ENCODE measurements around the gene IBSP.

Gene IBSP

DNA sequence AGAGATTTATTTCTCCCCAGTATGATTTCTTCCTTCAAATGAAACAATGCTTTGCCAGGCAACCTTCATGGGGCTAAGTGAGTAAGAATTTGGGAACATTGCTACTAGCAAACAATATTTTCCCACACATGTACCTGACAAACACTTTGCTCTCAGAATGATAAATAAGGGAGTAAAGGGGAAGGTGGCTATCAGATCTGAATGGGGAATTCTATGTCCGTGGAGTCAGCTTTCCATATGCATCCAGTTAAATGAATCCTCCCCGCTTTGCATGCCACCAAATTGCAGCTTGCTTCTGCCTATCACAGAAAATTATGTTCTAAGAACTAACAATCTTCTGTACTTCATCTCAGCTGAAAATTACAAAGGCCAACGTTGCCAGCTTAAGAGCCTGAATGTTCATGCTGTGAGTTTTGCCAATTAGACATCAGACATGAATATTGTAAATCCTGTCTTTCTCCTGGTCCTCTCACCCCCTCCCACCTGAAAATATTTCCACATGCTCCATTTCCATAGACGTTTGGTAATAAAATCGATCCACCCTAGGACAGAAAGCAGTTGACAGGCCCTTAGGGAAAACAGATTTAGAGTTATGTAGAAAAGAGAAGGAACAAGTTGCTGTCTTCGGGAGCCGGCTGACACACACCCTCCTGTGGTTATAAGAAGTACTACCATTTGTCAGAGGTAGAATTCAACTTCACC lies 39.7 kb downstream of the IBSP start:
- peak; percentile 38 for DNase-seq

- DNase-seq, result no peak
Measured at GRCh38 chr4:87839592-87839946, 40.2 kb downstream of the IBSP start.

DNA sequence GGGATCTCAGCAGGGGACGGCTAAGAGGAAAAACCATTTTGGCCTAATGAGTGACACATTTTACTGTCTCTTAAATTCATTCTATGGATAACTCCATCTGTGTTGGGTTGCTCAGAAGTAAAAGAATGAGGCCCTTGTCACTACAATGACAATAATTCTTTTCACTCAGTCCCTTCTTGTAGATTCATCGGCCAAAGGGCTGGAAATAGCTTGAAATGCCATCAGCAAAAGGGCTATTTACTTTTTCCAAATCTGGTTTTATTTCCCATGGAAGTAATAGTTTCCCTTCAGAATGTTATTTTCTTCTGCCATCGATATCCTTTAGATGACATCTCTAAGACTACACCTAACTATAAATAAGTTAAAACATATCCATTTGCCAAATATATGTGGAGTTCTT lies 40.8 kb downstream of the IBSP start:
- DNase-seq, result no peak

DNA sequence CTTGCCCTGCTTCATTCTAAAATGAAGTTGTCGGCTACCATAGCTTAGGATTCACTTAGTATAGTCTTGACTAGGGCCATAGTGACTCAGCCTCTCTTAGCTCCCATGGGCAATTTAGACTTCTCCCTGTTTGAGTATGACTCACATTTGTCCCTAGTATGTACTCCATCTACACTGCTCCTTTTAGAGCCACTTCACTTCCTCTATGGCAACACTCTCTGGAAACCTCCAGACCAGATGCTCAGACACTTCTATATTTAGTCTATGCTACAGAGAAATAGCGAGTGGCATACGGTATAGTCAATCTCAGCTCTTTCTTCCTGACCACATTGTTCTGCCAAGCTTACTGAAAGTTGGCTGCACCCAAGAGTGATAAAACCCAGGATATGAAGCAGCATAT lies 44.6 kb downstream of the IBSP start:
- peak; percentile 93 for DNase-seq

DNA sequence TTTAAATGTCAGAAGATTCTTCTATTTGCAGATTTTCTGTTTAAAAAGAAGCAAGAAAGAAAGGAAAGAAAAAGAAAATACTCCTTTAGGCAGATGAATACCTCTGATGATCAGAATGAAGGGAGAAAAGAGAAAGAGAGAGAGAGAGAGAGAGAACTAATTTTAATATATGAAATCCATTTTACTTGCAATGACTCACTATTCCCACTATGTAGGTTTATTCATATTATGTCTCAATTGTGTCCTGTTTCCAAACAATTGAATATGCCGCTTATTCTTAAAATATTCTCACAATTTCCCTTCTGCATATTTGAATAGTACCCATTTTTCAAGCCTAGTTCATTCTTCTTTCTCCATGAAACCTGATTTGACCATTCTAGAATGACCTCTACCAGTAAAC lies 45.1 kb downstream of the IBSP start:
- DNase-seq, result peak; percentile 22

- DNase-seq, result no peak
Measured at GRCh38 chr4:87846226-87846625, 46.9 kb downstream of the IBSP start.

GRCh38 chr4:87848622-87849351 lies 49.4 kb downstream of the IBSP start:
- peak; percentile 59 for DNase-seq

- peak; percentile 6 for DNase-seq
Measured at GRCh38 chr4:87849612-87850011, 50.3 kb downstream of the IBSP start.

DNA sequence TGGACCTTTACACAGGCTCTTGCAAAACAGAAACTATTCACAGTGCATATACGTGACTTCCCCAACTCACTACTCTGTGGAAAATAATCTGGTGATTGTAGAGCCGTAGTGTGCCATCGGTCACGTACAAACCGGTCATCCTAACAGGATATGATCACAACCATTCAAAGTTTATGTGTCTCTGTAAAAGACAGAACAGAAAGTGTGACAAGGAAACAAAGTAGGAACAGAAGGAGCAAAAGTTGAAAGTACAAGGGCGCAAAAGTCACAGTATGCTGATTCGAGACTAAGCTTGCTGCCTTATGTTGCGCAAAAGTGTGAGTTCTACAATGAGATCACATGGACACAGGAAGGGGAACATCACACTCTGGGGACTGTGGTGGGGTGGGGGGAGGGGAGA lies 52.0 kb downstream of the IBSP start:
- no peak for DNase-seq

DNA sequence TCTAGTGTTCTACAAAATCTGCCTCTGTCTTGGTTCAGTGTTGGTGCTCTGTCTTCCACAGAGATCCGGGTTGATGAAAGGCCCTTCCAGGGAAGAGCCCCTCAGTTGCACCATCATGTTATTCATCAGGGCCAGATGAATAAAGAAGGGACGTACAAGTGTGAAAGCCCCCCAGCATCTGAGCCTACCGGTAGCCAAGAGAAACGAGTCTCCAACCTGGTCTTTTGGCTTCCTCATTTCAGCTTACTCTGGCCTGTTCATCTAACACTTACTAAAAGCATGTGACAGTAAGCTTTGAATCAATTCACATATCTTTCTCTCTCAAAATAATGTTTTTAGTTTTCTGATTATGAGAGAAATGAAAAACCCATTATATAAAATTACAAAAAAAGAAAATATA lies 52.6 kb downstream of the IBSP start:
- DNase-seq, result no peak

DNA sequence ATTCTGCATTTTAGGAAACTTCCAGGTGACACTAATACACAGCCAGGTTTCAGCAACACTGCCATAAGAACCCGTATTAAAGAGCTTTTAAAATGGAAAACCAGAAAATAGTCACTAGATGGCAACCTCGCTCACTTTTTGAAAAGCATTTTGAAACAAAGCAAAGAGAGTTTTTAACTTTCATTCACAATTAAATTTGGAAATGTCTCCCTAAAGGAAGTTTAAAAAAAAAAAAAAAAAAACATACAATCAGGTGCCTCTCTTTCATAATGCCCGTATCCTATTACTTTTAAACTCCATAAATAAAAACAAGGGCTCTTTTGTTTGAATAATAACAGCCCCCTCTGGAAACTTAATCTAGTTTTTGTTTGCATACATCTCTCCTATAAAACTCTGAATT lies 53.8 kb downstream of the IBSP start:
- peak; percentile 53 for DNase-seq

DNA sequence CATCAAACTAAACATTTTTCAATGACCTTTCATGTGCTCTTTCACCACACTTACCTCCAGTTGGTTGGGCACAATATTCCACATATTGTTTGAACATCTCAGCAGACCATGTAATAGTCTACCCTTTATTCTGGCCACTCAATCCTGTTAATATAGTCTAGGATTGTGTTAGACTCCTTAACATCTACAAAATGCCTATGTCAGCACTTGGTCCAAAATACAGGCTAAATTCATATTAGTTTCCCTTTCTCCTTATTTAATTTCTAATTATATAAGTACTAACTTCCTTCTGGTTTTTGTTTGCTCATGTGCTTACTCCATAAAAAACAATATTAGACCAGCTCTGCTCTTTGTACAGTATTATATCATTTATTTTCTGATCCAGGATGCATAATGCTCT lies 54.5 kb downstream of the IBSP start:
- DNase-seq, result no peak

- DNase-seq, result no peak
Measured at GRCh38 chr4:87855559-87855958, 56.2 kb downstream of the IBSP start.

- DNase-seq, result no peak
Measured at GRCh38 chr4:87856816-87857215, 57.5 kb downstream of the IBSP start.

DNA sequence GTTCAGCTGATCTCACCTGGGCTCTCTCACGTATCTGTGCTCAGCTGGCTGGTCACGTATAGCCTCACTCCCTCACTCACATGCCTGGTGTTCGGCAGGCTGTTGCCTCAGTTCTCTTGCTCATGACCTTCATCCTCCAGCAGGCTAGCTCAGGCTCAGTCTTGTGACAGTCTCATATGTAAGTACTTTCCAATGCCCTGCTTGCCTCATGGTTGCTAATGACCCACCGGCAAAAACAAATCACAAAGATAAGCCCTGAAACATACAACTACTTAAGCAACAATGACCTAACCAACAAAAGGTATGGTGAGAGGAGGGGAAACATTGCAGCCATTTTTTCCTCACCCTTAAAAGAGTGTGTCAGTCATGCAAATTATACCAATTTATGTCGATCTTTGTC lies 58.4 kb downstream of the IBSP start:
- no peak for DNase-seq

Measured in fibroblast of skin of right quadriceps (primary cell).